Upper lobe of right lung (tissue), 1 donor: ENCODE data around the gene SLC5A6. TPM values are rescaled to one million over a fixed set of nuclear protein-coding genes. Genes with fewer than 3 reads are reported as not detected.
A peak's percentile ranks its signal among the peaks of the same experiment; 100 is the strongest.

Source experiments
- ATAC-seq: fragments of 200-7000 bp; cut with Tn5 transposase; one replicate; pipeline ENCODE4 v1.9.1; 2020; ENCODE audit warnings: mild to moderate bottlenecking, moderate library complexity
- DNase-seq: peaks from one replicate; pipeline ENCODE4 v3.0.0-alpha.2; 2020
- H3K27ac ChIP-seq: fragments of 200-600 bp; one replicate; pipeline ENCODE4 v1.8.0; 2022
- H3K27me3 ChIP-seq: fragments of 200-600 bp; one replicate; pipeline ENCODE4 v1.8.0; 2022; ENCODE audit warnings: mild to moderate bottlenecking
- H3K36me3 ChIP-seq: fragments of 200-600 bp; one replicate; pipeline ENCODE4 v1.8.0; 2022
- H3K4me1 ChIP-seq: fragments of 200-600 bp; one replicate; pipeline ENCODE4 v1.8.0; 2022
- H3K4me3 ChIP-seq: fragments of 200-600 bp; one replicate; pipeline ENCODE4 v1.8.0; 2022; ENCODE audit warnings: mild to moderate bottlenecking
- H3K9me3 ChIP-seq: fragments of 200-600 bp; one replicate; pipeline ENCODE4 v1.8.0; 2022
- CTCF ChIP-seq: fragments of 200-600 bp; IDR thresholded peaks from one replicate; pipeline ENCODE4 v1.8.0; 2022; ENCODE audit warnings: antibody characterized with exemption
- intact Hi-C: fragments of 100-400 bp; cut with DNase I; formaldehyde crosslinking; loops from one replicate; pipeline ENCODE4 v1.11.0; 2022
- total RNA-seq: library from RNA; stranded (reverse); fragmentation: NEBNext Ultra II Directional; extraction: Animal tissue kit (Norgen Biotek cat#: 25700); gene quantifications from one replicate; pipeline ENCODE4 v1.2.1, GENCODE V29; 2021
- donor health status: DM: no; HTN: yes; CAD: no; lungs with severe emphysema.

The SLC5A6 gene
- total RNA-seq, 1 donor from 2014 or later, result 24.5 TPM

GRCh38 chr2:27217173-27218121 lies 5.4 kb upstream of the SLC5A6 start, which contains the start of gene CAD:
Gene CAD (plus strand): TSS chr2:27217369. CDS start chr2:27217552, 183 bp downstream.
- Histone ChIP-seq H3K36me3 (peaks cover 30% of the 10 kb centered on the region), H3K4me1 (peaks cover 17% of the 10 kb centered on the region), H3K4me3 (peak within 1 kb of the TSS; percentile 77), H3K27ac (peak within 1 kb of the TSS; percentile 82), H3K27me3 (no peaks in the 10 kb centered on the region), H3K9me3 (no peaks in the 10 kb centered on the region)
- DNase-seq (peak; percentile 95), ATAC-seq (peak; percentile 98)
- intact Hi-C loops, result no loop called here
- TF ChIP-seq CTCF, result peak; percentile 37

GRCh38 chr2:27216416-27217137 lies 4.5 kb upstream of the SLC5A6 start:
- intact Hi-C loops, result no loop called here
- DNase-seq, result no peak
- no peak for TF ChIP-seq CTCF

GRCh38 chr2:27214941-27215340 lies 2.9 kb upstream of the SLC5A6 start:
- Histone ChIP-seq H3K4me3 (no peak overlapping the region), H3K36me3 (peaks cover 16% of the 10 kb centered on the region), H3K4me1 (peaks cover 17% of the 10 kb centered on the region), H3K27ac (no peak overlapping the region), H3K27me3 (no peaks in the 10 kb centered on the region), H3K9me3 (no peaks in the 10 kb centered on the region)
- TF ChIP-seq CTCF, result no peak
- DNase-seq (no peak), ATAC-seq (no peak)
- intact Hi-C loops, result no loop called here

More at GRCh38 chr2:27216416-27217137, 4.5 kb upstream of the SLC5A6 start:
- Histone ChIP-seq H3K27ac (peak overlapping the region; percentile 82), H3K4me1 (peaks cover 17% of the 10 kb centered on the region), H3K27me3 (no peaks in the 10 kb centered on the region), H3K9me3 (no peaks in the 10 kb centered on the region), H3K4me3 (peak overlapping the region; percentile 77), H3K36me3 (peaks cover 22% of the 10 kb centered on the region)
- ATAC-seq, result no peak

GRCh38 chr2:27212626-27213471 lies 781 bp upstream of the SLC5A6 start:
- ATAC-seq, result peak; percentile 1
- no peaks in the 10 kb centered on the region for H3K27me3 ChIP-seq
- peaks cover 13% of the 10 kb centered on the region for H3K4me1 ChIP-seq
- no peaks in the 10 kb centered on the region for H3K9me3 ChIP-seq
- peak overlapping the region; percentile 98 for H3K27ac ChIP-seq
- TF ChIP-seq CTCF, result no peak
- peaks cover 24% of the 10 kb centered on the region for H3K36me3 ChIP-seq
- no peak for DNase-seq
- peak overlapping the region; percentile 70 for H3K4me3 ChIP-seq
- intact Hi-C loops, result no loop called here
